AG10803 (cell line): Measurements from ENCODE around the gene ZBTB43.

Experiments used
- DNase-seq: peaks from one replicate; pipeline ENCODE4 v3.0.0; 2010; ENCODE audit warnings: low read depth
- H3K4me3 ChIP-seq: 2 replicates; pipeline ENCODE4 v1.5.1; 2011; ENCODE audit warnings: mild to moderate bottlenecking, low read length, control low read depth
- CTCF ChIP-seq: conservative IDR thresholded peaks from 2 replicates; pipeline ENCODE4 v1.5.1; 2011; ENCODE audit warnings: mild to moderate bottlenecking, low read length, control low read depth, inconsistent platforms

Gene ZBTB43

GRCh38 chr9:126849591-126850225 is 44.9 kb downstream of the ZBTB43 start:
- DNase-seq = no peak

GRCh38 chr9:126851286-126851880 is 46.5 kb downstream of the ZBTB43 start:
- no peak overlapping the region for H3K4me3 ChIP-seq
- no peak for TF ChIP-seq CTCF
- no peak for DNase-seq

More at GRCh38 chr9:126849591-126850225, 44.9 kb downstream of the ZBTB43 start:
- TF ChIP-seq CTCF = no peak
- H3K4me3 ChIP-seq = no peak overlapping the region

- no peak overlapping the region for H3K4me3 ChIP-seq
- no peak for TF ChIP-seq CTCF
These were observed 47.3 kb downstream of the ZBTB43 start for GRCh38 chr9:126852086-126852688.

GRCh38 chr9:126853667-126854066 is 48.8 kb downstream of the ZBTB43 start:
- no peak for TF ChIP-seq CTCF
- peak; percentile 64 for DNase-seq
- H3K4me3 ChIP-seq = no peak overlapping the region

More at GRCh38 chr9:126852086-126852688, 47.3 kb downstream of the ZBTB43 start:
- DNase-seq = no peak

GRCh38 chr9:126854734-126855133 is 49.9 kb downstream of the ZBTB43 start:
- H3K4me3 ChIP-seq = no peak overlapping the region
- DNase-seq = no peak
- TF ChIP-seq CTCF = no peak

GRCh38 chr9:126856326-126856877 is 51.6 kb downstream of the ZBTB43 start:
- no peak for TF ChIP-seq CTCF
- no peak for DNase-seq
- H3K4me3 ChIP-seq = no peak overlapping the region
